ENCODE results near the gene KRT8. TPM values are rescaled to one million over a fixed set of nuclear protein-coding genes. Genes with fewer than 3 reads are reported as not detected.
"Not testable (repeated sequence)": the region's sequence is repeated elsewhere in the genome, so short reads cannot be mapped to it uniquely, and the experiment has no call there.

Gene KRT8
- total RNA-seq, 1 experiment from 2014 or later: 1,655 TPM

DNA sequence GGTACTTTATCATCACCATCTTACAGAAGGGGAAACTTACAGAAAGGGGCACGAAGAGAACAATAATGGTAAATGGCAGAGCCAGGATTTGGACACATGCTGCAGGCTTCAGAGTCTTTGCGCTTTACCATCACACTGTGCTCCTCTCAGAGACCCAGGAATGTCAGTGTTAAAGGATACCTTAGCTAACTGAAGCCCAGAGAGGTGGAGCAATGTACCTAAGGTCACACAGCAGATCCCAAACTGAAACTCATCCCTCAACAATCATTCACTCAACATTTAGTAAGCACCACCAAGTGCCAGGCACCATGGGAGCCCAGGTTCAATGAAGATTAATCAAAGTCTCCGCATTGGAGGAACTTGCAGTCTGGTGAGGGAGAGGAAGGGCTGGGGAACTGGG, 48.1 kb downstream of the KRT8 start (continued):
- TF ChIP-seq YY1 (IDR thresholded peaks at IDR 0.05; ENCODE audit: extremely low read depth, insufficient replicate concordance, low read depth, low read length) (no peak), POLR2AphosphoS5 (IDR thresholded peaks at IDR 0.05; ENCODE audit: low read depth, low read length) (no peak), POLR2A (IDR thresholded peaks at IDR 0.05; ENCODE audit: borderline replicate concordance, extremely low read depth, insufficient read depth, insufficient read length) (no peak), EGR1 (IDR thresholded peaks at IDR 0.05; ENCODE audit: low read depth) (no peak), CEBPB (IDR thresholded peaks at IDR 0.05; ENCODE audit: low read depth) (no peak)
- TF ChIP-seq, protein P1, sequence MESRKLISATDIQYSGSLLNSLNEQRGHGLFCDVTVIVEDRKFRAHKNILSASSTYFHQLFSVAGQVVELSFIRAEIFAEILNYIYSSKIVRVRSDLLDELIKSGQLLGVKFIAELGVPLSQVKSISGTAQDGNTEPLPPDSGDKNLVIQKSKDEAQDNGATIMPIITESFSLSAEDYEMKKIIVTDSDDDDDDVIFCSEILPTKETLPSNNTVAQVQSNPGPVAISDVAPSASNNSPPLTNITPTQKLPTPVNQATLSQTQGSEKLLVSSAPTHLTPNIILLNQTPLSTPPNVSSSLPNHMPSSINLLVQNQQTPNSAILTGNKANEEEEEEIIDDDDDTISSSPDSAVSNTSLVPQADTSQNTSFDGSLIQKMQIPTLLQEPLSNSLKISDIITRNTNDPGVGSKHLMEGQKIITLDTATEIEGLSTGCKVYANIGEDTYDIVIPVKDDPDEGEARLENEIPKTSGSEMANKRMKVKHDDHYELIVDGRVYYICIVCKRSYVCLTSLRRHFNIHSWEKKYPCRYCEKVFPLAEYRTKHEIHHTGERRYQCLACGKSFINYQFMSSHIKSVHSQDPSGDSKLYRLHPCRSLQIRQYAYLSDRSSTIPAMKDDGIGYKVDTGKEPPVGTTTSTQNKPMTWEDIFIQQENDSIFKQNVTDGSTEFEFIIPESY (IDR thresholded peaks at IDR 0.05; ENCODE audit: extremely low read depth, insufficient replicate concordance, low read length): no peak

DNA sequence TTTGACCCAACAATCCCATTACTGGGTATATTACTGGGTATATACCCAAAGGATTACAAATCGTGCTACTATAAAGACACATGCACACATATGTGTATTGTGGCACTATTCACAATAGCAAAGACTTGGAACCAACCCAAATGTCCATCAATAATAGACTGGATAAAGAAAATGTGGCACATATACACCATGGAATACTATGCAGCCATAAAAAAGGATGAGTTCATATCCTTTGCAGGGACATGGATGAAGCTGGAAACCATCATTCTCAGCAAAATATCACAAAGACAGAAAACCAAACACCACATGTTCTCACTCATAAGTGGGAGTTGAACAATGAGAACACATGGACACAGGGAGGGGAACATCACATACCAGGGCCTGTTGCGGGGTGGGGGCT, 48.8 kb downstream of the KRT8 start:
- DNase-seq (ENCODE audit: low read depth, low spot score); H3K9me2 ChIP-seq (ENCODE audit: insufficient read depth); CTCF ChIA-PET; ATAC-seq; H3K9ac ChIP-seq (ENCODE audit: low read length); POLR2A ChIA-PET; H4K20me1 ChIP-seq (ENCODE audit: insufficient read depth); H2AFZ ChIP-seq (ENCODE audit: low read depth, low read length, poor library complexity, severe bottlenecking); H3K9me3 ChIP-seq (ENCODE audit: control insufficient read depth in 1 of 2, insufficient read depth in 1 of 2, low read depth in 1 of 2, low read length in 2 of 2); H3K4me3 ChIP-seq (replicated peaks in 1 of 2; ENCODE audit: low read depth in 1 of 2, low read length in 2 of 2); intact Hi-C loops (cut with micrococcal nuclease); BruUV-seq (replicated peaks); H3K79me2 ChIP-seq (ENCODE audit: insufficient read depth, low read length); H3K36me3 ChIP-seq (ENCODE audit: control insufficient read depth in 1 of 2, insufficient read depth in 2 of 2, low read length in 2 of 2); H3K4me2 ChIP-seq (ENCODE audit: low read length); H3K27me3 ChIP-seq (ENCODE audit: insufficient read depth, low read length); H3K27ac ChIP-seq (ENCODE audit: low read depth, low read length); RAD21 ChIA-PET (ENCODE audit: low non-redundant PET in 1 of 2, low total read pairs in 2 of 2, uncharacterized antibody in 2 of 2, unreplicated experiment in 2 of 2): not testable (repeated sequence)
- H3K4me1 ChIP-seq (ENCODE audit: control insufficient read depth in 1 of 2, insufficient read depth in 2 of 2, low read length in 2 of 2): peaks cover 0 to 19% of the 10 kb centered on the region in 2 experiments; a peak in 2 of 4 replicates

DNA sequence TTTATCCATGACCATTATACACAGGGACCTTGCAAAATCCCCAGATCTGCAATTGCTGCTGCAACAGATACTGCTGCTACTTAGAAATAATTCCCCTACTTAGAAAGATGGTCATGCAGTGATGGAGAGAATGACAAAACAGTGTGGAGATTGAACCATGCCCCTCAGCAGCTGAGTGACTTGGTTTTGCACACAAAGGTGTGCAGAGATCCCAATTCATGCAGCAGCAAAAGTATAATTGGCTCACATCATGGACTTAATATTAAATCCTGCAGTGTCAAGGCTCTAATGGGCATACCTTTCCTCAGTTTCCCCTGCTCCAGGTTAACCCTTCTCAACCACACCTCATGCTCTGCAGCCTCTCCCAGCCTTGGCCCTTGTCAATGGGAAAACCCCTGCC, 53.1 kb downstream of the KRT8 start:
- Histone ChIP-seq H3K4me3 (replicated peaks in 1 of 2; ENCODE audit: low read depth in 1 of 2, low read length in 2 of 2) (no peak overlapping the region), H3K4me2 (ENCODE audit: low read length) (no peak overlapping the region), H3K4me1 (ENCODE audit: control insufficient read depth in 1 of 2, insufficient read depth in 2 of 2, low read length in 2 of 2) (peaks cover 0 to 9% of the 10 kb centered on the region in 2 experiments; a peak in 2 of 4 replicates), H3K9me3 (ENCODE audit: control insufficient read depth in 1 of 2, insufficient read depth in 1 of 2, low read depth in 1 of 2, low read length in 2 of 2) (no peaks in the 10 kb centered on the region), H3K27ac (ENCODE audit: low read depth, low read length) (no peak overlapping the region), H3K36me3 (ENCODE audit: control insufficient read depth in 1 of 2, insufficient read depth in 2 of 2, low read length in 2 of 2) (no peaks in the 10 kb centered on the region), H3K9ac (ENCODE audit: low read length) (no peak overlapping the region), H4K20me1 (ENCODE audit: insufficient read depth) (no peaks in the 10 kb centered on the region), H2AFZ (ENCODE audit: low read depth, low read length, poor library complexity, severe bottlenecking) (no peak overlapping the region), H3K9me2 (ENCODE audit: insufficient read depth) (no peaks in the 10 kb centered on the region), H3K27me3 (ENCODE audit: insufficient read depth, low read length) (no peaks in the 10 kb centered on the region), H3K79me2 (ENCODE audit: insufficient read depth, low read length) (no peaks in the 10 kb centered on the region)
- POLR2A ChIA-PET: no interaction called here
- DNase-seq (ENCODE audit: low read depth, low spot score) (no peak), ATAC-seq (no peak)
- BruUV-seq (replicated peaks): no TSS peak
- RAD21 ChIA-PET (ENCODE audit: low non-redundant PET in 1 of 2, low total read pairs in 2 of 2, uncharacterized antibody in 2 of 2, unreplicated experiment in 2 of 2): no interaction called here
- intact Hi-C loops (cut with micrococcal nuclease): no loop called here
- CTCF ChIA-PET: no interaction called here
- TF ChIP-seq RAD21 (IDR thresholded peaks at IDR 0.05; ENCODE audit: low read depth) (no peak), YY1 (IDR thresholded peaks at IDR 0.05; ENCODE audit: extremely low read depth, insufficient replicate concordance, low read depth, low read length) (no peak), ELF1 (IDR thresholded peaks at IDR 0.05; ENCODE audit: borderline replicate concordance, low read depth) (no peak), TCF7L2 (IDR thresholded peaks at IDR 0.05; ENCODE audit: borderline replicate concordance, extremely low read depth, insufficient read depth, insufficient read length) (no peak), EZH2 (IDR thresholded peaks at IDR 0.05) (no peak), EGR1 (IDR thresholded peaks at IDR 0.05; ENCODE audit: low read depth) (no peak), ZFX (IDR thresholded peaks at IDR 0.05) (no peak), CBX3 (IDR thresholded peaks at IDR 0.05; ENCODE audit: low read depth) (no peak), JUND (IDR thresholded peaks at IDR 0.05) (no peak)
- TF ChIP-seq, protein P2, sequence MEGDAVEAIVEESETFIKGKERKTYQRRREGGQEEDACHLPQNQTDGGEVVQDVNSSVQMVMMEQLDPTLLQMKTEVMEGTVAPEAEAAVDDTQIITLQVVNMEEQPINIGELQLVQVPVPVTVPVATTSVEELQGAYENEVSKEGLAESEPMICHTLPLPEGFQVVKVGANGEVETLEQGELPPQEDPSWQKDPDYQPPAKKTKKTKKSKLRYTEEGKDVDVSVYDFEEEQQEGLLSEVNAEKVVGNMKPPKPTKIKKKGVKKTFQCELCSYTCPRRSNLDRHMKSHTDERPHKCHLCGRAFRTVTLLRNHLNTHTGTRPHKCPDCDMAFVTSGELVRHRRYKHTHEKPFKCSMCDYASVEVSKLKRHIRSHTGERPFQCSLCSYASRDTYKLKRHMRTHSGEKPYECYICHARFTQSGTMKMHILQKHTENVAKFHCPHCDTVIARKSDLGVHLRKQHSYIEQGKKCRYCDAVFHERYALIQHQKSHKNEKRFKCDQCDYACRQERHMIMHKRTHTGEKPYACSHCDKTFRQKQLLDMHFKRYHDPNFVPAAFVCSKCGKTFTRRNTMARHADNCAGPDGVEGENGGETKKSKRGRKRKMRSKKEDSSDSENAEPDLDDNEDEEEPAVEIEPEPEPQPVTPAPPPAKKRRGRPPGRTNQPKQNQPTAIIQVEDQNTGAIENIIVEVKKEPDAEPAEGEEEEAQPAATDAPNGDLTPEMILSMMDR (IDR thresholded peaks at IDR 0.05 in 2 of 3, conservative IDR thresholded peaks at IDR 0.05 in 1 of 3; ENCODE audit: borderline replicate concordance in 1 of 3, insufficient read depth in 1 of 3, low read depth in 2 of 3, low read length in 2 of 3): no peak
